ENCODE data around the gene PDE3B.
"Not testable (repeated sequence)": the region's sequence is repeated elsewhere in the genome, so short reads cannot be mapped to it uniquely, and the experiment has no call there.

Gene PDE3B

DNA sequence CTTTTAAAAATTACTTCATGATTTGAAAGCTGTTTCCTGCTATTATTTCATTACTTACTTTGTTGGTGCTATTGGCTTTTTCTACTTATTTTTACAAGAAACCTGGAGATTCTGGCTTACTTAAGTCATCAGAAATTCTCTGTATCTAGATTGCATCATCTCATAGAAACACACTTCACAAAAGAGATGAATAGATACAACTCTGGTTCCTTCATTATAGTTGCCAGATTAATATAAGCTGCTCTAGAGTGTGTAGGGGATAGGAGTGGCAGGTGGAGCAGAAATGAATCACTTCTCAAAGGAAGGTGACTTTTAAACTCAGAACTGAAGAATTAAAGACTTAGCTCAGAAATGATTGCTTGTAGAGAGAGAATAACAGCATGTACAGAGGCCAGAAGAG, 228.4 kb downstream of the PDE3B start:
- no peak overlapping the region for H3K4me3 ChIP-seq (ENCODE audit: low read depth, low read length)
- TF ChIP-seq, protein P1, sequence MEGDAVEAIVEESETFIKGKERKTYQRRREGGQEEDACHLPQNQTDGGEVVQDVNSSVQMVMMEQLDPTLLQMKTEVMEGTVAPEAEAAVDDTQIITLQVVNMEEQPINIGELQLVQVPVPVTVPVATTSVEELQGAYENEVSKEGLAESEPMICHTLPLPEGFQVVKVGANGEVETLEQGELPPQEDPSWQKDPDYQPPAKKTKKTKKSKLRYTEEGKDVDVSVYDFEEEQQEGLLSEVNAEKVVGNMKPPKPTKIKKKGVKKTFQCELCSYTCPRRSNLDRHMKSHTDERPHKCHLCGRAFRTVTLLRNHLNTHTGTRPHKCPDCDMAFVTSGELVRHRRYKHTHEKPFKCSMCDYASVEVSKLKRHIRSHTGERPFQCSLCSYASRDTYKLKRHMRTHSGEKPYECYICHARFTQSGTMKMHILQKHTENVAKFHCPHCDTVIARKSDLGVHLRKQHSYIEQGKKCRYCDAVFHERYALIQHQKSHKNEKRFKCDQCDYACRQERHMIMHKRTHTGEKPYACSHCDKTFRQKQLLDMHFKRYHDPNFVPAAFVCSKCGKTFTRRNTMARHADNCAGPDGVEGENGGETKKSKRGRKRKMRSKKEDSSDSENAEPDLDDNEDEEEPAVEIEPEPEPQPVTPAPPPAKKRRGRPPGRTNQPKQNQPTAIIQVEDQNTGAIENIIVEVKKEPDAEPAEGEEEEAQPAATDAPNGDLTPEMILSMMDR (IDR thresholded peaks at IDR 0.05; ENCODE audit: borderline replicate concordance, insufficient read depth, low read depth, low read length), result no peak

DNA sequence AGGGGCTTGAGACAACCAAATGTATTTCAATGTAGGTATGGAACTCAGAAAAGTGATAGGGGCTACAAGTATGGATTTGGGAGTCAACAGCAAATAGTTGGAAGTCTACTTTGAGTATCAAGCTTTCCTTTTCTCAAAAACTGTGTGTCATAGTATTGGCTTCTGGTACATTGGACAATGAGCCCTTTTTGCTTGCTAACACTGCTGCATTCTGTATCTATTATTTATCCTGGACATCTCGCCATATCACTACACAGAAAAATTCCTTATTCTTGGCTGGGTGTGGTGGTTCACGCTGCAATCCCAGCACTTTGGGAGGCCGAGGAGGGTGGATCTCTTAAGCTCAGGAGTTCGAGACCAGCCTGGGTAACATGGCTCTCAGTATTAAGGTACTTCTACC, 230.0 kb downstream of the PDE3B start:
- TF ChIP-seq, protein P1 (IDR thresholded peaks at IDR 0.05; ENCODE audit: borderline replicate concordance, insufficient read depth, low read depth, low read length), result no peak
- H3K4me3 ChIP-seq (ENCODE audit: low read depth, low read length), result no peak overlapping the region

DNA sequence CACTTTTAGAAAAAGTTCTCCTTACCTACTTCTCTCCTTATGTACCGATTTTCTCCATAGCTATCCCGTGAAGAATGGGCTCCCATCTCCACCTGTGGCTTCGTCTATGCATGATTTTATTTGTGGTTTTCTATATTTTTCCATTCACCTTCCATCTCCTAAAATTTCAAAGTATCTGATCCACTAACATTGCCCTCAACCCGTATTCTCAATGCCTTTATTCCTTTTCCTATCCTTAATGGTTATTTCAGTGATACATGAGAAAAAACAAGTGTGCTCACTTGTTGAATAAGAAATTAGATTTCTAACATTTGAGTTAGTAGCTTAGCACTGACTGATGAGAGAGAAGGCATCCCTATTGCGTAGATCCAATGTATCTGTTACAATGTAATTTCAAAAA, 231.6 kb downstream of the PDE3B start:
- TF ChIP-seq, protein P1 (IDR thresholded peaks at IDR 0.05; ENCODE audit: borderline replicate concordance, insufficient read depth, low read depth, low read length), result no peak
- no peak overlapping the region for H3K4me3 ChIP-seq (ENCODE audit: low read depth, low read length)

DNA sequence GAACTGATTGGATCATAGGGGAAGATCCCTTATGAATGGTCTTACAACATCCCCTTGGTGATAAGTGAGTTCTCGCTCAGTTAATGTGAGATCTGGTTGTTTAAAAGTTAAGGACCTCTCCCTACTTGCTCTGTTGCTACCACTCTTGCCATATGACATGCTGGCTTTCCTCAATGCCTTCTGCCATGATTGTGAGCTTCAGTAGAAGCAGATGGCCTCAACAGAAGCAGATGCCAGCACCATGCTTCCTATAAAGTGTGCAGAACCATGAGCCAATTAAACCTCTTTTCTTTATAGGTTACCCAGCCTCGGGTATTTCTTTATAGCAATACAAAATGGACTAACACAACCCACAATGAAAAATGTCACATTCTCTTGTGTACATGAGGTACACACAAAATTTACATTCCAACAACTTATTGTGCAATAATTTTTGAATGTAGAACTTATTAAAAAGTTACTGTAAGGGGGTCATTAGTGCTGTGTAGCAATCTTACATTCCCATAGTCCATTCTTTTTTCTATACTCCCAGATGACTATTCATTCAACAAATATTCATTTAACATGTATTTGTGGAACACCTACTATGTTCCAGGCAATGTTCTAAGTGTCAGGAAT, 238.1 kb downstream of the PDE3B start:
- TF ChIP-seq, protein P1 (IDR thresholded peaks at IDR 0.05; ENCODE audit: borderline replicate concordance, insufficient read depth, low read depth, low read length), result no peak
- no peak overlapping the region for H3K4me3 ChIP-seq (ENCODE audit: low read depth, low read length)

DNA sequence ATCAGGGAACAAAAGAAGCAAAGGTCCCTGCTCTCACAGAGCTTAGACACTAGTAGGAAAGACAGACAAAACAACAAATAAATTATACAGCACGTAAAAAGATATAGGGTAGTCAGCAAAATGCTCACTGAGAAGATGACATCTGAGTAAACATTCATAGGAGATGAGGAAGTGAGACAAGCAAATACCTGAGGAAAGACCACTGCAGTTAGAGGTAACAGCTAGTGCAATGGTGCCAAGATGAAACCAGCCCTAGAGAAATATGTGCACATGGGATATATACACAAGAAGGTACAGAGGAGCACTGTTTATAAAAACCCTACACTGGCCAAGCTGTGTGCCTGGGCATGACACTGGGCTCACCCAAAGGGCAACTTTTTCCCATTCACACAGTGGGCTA, 238.6 kb downstream of the PDE3B start:
- TF ChIP-seq, protein P1 (IDR thresholded peaks at IDR 0.05; ENCODE audit: borderline replicate concordance, insufficient read depth, low read depth, low read length), result no peak
- no peak overlapping the region for H3K4me3 ChIP-seq (ENCODE audit: low read depth, low read length)

DNA sequence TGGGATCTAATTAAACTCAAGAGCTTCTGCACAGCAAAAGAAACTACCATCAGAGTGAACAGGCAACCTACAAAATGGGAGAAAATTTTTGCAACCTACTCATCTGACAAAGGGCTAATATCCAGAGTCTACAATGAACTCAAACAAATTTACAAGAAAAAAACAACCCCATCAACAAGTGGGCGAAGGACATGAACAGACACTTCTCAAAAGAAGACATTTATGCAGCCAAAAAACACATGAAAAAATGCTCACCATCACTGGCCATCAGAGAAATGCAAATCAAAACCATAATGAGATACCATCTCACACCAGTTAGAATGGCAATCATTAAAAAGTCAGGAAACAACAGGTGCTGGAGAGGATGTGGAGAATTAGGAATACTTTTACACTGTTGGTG, 240.1 kb downstream of the PDE3B start:
- H3K4me3 ChIP-seq (ENCODE audit: low read depth, low read length), result not testable (repeated sequence)

DNA sequence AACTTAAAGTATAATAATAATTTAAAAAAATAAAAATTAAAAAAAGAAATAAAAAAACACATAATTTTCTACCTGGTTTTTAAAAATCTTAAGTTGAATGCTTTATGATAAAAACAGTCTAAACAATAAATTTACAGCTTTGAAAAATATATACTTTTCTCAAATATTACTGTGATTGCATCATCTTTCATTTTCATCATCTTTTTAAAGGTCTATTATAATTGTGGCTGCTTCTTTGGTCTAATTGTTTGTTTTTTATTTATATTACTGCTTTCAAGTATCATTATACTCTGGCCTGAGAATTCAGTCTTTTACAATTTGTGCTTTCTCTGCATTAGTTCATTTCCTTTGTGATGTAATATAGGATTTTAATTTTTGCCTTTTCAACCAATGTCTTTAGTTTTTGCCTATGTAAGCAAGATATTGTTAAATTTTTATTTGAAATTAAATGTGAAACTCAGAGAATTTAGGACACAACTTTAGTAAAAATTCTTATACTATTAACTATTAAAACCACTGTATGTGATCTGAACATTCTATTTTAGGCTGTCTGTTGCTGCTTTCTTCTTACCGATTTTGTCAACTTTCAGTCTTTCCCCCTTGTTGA, 241.2 kb downstream of the PDE3B start:
- TF ChIP-seq, protein P1 (IDR thresholded peaks at IDR 0.05; ENCODE audit: borderline replicate concordance, insufficient read depth, low read depth, low read length), result no peak
- H3K4me3 ChIP-seq (ENCODE audit: low read depth, low read length), result no peak overlapping the region

Data from GM12875 (cell line).